ENCODE measurements around the gene OR1L1.

Gene OR1L1, protein sequence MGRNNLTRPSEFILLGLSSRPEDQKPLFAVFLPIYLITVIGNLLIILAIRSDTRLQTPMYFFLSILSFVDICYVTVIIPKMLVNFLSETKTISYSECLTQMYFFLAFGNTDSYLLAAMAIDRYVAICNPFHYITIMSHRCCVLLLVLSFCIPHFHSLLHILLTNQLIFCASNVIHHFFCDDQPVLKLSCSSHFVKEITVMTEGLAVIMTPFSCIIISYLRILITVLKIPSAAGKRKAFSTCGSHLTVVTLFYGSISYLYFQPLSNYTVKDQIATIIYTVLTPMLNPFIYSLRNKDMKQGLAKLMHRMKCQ

DNA sequence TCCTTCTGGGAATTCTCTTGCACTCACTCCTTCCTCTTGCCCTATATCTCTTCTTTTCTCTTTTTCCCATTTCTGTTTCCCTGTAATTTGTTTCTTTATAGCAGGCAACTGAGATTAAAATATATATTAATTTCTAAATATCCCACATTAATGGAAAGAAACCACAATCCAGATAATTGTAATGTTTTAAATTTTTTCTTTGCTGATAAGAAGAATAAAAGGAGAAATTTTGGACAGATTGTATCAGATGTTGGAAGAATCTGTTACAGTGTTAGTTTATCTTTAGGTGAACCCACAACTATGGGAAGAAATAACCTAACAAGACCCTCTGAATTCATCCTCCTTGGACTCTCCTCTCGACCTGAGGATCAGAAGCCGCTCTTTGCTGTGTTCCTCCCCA, at the start of gene OR1L1:
Gene OR1L1, plus strand, starts transcription at position 301 of the 400 bp plus-strand sequence. Its CDS starts 0 bp downstream, at position 301.
- DNase-seq: no peak

DNA sequence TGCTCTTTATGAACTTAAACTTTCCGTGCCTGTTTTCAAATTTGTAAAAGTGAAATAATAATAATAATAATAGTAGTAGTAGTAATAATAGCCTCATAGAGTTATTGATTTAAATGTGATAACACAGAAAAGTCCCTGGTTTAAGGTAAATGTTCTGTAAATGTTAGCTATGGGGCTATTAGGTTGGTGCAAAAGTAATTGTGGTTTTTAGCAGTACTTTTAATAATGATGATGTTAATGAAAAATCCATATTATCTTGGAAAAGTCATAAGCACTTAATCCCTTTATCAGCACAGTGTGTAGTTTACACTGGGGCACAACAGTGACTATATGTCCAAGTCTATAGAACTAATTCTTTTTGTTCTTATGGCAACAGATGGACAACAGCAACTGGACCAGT, 47.2 kb upstream of the OR1L1 start, which contains the start of gene OR1Q1:
Gene OR1Q1, plus strand, starts transcription at position 377 of the 400 bp plus-strand sequence. Its CDS starts 0 bp downstream, at position 377.
- no peak for DNase-seq

DNA sequence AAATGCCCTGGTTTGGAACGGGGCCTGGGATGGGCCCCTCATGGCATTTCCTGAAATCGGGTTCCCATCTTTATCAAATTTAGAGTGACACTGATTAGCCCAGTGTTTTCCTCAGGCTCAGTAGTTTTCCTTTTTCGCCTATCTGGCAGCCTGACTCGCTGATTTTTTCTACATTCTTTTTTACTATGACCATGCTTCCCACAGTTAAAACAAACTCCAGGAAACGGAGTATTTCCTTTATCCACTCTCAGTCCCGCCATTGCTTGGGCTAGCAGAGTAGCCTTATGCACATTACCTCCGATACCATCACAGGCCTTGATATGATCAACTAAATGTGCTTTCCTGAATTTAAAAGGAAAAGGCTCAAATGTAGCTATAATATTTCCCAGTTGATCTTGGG, 41.5 kb upstream of the OR1L1 start:
- no peak for DNase-seq

DNA sequence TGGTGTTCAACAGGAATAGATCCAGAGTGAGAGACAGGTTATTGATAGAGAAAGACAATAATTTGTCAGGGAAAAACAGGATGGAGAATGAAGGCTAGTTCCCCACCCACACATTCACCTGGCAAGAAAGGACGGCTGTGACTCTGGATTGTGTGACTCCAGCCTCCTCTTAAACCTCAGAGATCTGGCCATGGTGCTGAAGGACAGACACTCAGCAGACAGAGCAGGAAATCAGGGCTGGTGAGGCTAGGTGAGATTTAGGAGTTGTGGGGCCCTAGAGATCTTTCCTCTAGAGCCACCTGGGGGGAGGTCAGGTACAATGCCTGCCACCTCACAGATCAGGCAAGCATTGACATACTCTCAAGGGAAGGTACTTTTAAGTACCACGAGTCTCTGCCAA, 19.3 kb upstream of the OR1L1 start:
- DNase-seq: peak; percentile 2

DNA sequence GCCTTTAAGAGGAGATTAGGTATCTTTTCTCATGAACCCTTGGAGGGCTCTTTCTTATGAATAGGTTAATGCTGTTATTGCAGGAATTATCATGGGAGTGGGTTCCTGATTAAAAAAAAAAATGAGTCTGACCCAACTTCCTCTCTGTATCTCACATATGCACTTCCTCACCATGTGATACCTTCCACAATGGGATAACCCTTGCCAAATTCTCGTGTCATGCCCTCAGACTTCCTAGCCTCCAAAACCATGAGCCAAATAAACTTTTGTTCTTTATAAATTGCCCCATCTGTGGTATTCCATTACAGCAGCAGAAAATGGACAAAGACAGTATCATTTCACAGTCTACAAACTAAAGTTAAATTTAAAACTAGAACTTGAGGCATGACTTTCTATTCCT, 5.1 kb upstream of the OR1L1 start:
- no peak for DNase-seq

DNA sequence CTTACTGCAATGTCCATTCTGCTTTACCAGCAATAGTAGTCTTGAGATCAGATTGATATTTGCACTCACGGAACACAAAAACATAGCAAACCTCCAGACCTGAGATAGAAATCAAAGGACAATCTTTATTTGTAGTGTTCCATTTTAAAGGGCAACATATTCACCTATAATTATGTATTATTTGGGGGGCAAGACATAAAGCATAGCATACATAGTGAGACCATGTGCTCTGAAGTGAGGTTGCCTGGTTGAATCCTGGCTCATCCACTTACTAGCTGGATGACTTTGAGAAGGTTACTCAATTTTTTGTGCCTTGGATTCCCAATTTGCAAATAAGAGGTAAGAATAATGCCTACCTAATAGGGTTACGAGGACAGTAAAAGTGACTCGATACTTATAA, 4.0 kb upstream of the OR1L1 start, which contains the start of gene OR1B1:
Gene OR1B1, minus strand, starts transcription at position 101 of the 400 bp plus-strand sequence.
- no peak for DNase-seq

DNA sequence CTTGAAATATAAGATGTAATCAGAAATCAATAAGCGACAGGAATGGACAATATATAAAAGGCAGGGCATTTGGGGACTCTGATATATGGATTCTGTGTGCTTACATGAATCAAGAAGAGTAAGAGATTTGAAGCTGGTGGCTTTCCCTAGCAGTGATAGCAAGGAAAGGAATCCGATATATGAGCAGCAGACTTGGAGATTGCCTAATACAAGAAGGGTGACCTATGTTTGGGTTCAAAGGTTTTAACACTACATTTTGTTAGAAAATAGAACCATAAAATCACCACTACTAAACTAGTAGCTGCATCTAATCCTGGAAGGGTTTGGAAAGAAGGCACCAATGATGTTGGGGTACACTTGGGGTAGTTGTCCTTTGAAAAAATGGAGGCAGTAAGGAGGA, 11.0 kb downstream of the OR1L1 start:
- DNase-seq: no peak

DNA sequence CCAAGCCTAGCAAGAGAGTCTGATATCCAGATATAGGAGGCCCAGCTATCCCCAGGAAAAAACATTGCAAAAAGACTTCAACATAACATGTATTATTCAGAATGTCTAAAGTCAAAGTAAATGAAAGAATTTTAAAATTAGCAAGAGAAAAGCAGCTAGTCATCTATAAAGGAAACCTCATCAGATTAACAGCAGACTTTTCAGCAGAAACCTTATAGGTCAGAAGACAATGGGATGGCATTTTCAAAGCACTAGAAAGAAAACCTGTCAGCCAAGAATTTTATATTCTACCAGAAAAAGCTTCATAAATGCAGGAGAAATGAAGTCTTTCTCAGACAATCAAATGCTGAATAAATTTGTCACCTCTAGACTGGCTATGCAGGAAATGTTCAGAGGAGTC, 23.3 kb downstream of the OR1L1 start:
- DNase-seq: no peak

DNA sequence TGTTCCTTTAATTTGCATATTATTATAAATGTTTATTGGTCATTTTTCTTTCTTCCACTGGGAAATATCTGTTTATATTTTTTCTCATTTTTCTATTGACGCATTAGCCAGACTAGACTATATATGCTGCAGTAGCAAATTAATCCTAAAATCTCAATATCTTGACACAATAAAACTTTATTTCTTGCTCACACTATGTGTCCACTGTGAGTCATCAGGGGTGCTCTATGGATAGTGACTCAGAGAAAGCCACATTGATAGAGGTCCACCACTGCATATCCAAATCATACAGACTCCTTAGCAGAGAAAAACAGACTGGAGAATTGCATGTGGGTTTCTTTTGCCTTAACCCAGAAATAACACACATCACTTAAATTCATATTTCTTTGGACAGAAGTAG, 34.2 kb downstream of the OR1L1 start:
- DNase-seq: no peak

Measured in NCI-H226 (cell line).